Ascending aorta (tissue), 2 donors: ENCODE results near the gene DNMT3A. TPM values are rescaled to one million over a fixed set of nuclear protein-coding genes. Genes with fewer than 3 reads are reported as not detected.

Experiments used
- DNase-seq, 2 donors: peaks; one replicate each; pipeline ENCODE4 v3.0.0-alpha.2; 2019; ENCODE audit warnings: low spot score in 2 of 2
- H3K27ac ChIP-seq, 2 donors: fragments of 200-600 bp; sonication (generic); one replicate each; pipeline ENCODE4 v1.5.1; 2016 to 2017; ENCODE audit warnings: mild to moderate bottlenecking in 1 of 2
- H3K27me3 ChIP-seq: fragments of 200-600 bp; sonication (generic); one replicate; pipeline ENCODE4 v1.5.1; 2017
- H3K36me3 ChIP-seq, 2 donors: fragments of 200-600 bp; sonication (generic); one replicate each; pipeline ENCODE4 v1.5.1; 2016
- H3K4me1 ChIP-seq, 2 donors: fragments of 200-600 bp; sonication (generic); one replicate each; pipeline ENCODE4 v1.5.1; 2016 to 2017; ENCODE audit warnings: mild to moderate bottlenecking in 1 of 2
- H3K4me3 ChIP-seq, 2 donors: fragments of 200-600 bp; sonication (generic); one replicate each; pipeline ENCODE4 v1.5.1; 2016 to 2017; ENCODE audit warnings: mild to moderate bottlenecking in 1 of 2
- H3K9me3 ChIP-seq, 2 donors: fragments of 200-600 bp; sonication (generic); one replicate each; pipeline ENCODE4 v1.5.1; 2016
- CTCF ChIP-seq, 3 experiments: fragments of 200-600 bp in 2 of 3; fragments of 450-650 bp in 1 of 3; sonication (generic) in 2 of 3; IDR thresholded peaks; one replicate each; pipeline ENCODE4 v1.5.1; 2016 to 2019; ENCODE audit warnings: antibody characterized with exemption in 3 of 3, mild to moderate bottlenecking in 1 of 3, moderate library complexity in 1 of 3
- intact Hi-C: fragments of 100-400 bp; cut with DNase I; formaldehyde crosslinking; loops from one replicate; pipeline ENCODE4 v1.15.1; 2023
- total RNA-seq: library from RNA; depleted of rRNA; stranded (reverse); fragments of >200 nt; gene quantifications from one replicate; pipeline ENCODE4 v1.1.0, GENCODE V29; 2016

Gene DNMT3A
- 33.6 TPM for total RNA-seq

GRCh38 chr2:25341753-25342371, at the start of gene DNMT3A:
Gene DNMT3A (minus strand): TSS chr2:25341925. CDS start chr2:25313984, 27,941 bp downstream.
- no peak for DNase-seq
- Histone ChIP-seq H3K36me3 (no peaks in the 10 kb centered on the region), H3K4me3 (peak within 1 kb of the TSS; percentile 90 to 95), H3K4me1 (peaks cover 3 to 19% of the 10 kb centered on the region in 2 donors), H3K9me3 (no peaks in the 10 kb centered on the region), H3K27me3 (no peaks in the 10 kb centered on the region), H3K27ac (peak within 1 kb of the TSS; percentile 34 to 84)
- TF ChIP-seq CTCF (IDR thresholded peaks at IDR 0.05) = no peak
- intact Hi-C loops = loop anchor here (1.0 to 10.0 kb wide), 7 partner anchors 17 to 367 kb away; partner anchors contain the start of gene DNAJC27

GRCh38 chr2:25389161-25389560, 47.4 kb upstream of the DNMT3A start:
- H3K27me3 ChIP-seq = no peaks in the 10 kb centered on the region
- no peaks in the 10 kb centered on the region for H3K4me1 ChIP-seq
- no peak for TF ChIP-seq CTCF (IDR thresholded peaks at IDR 0.05)
- H3K4me3 ChIP-seq = no peak overlapping the region
- DNase-seq = no peak
- no peak overlapping the region for H3K27ac ChIP-seq
- H3K36me3 ChIP-seq = peaks cover 2 to 14% of the 10 kb centered on the region in 2 donors
- intact Hi-C loops = no loop called here
- H3K9me3 ChIP-seq = no peaks in the 10 kb centered on the region

GRCh38 chr2:25388491-25388890, 46.8 kb upstream of the DNMT3A start:
- no peak for DNase-seq
- Histone ChIP-seq H3K27me3 (no peaks in the 10 kb centered on the region), H3K4me1 (no peaks in the 10 kb centered on the region), H3K9me3 (no peaks in the 10 kb centered on the region), H3K36me3 (peaks cover 2 to 14% of the 10 kb centered on the region in 2 donors), H3K4me3 (no peak overlapping the region), H3K27ac (no peak overlapping the region)
- no peak for TF ChIP-seq CTCF (IDR thresholded peaks at IDR 0.05)
- intact Hi-C loops = no loop called here

GRCh38 chr2:25387876-25388449, 46.2 kb upstream of the DNMT3A start:
- no peak for DNase-seq
- Histone ChIP-seq H3K27ac (no peak overlapping the region), H3K4me3 (no peak overlapping the region), H3K27me3 (no peaks in the 10 kb centered on the region), H3K9me3 (no peaks in the 10 kb centered on the region), H3K36me3 (peaks cover 2 to 14% of the 10 kb centered on the region in 2 donors), H3K4me1 (no peaks in the 10 kb centered on the region)
- TF ChIP-seq CTCF (IDR thresholded peaks at IDR 0.05) = no peak
- intact Hi-C loops = no loop called here

- intact Hi-C loops = no loop called here
- H3K4me3 ChIP-seq = no peak overlapping the region
- no peak overlapping the region for H3K27ac ChIP-seq
- no peaks in the 10 kb centered on the region for H3K9me3 ChIP-seq
- no peaks in the 10 kb centered on the region for H3K27me3 ChIP-seq
- TF ChIP-seq CTCF (IDR thresholded peaks at IDR 0.05) = no peak
- no peak for DNase-seq
- no peaks in the 10 kb centered on the region for H3K4me1 ChIP-seq
- peaks cover 2 to 14% of the 10 kb centered on the region in 2 donors for H3K36me3 ChIP-seq
Observed at GRCh38 chr2:25386971-25387875, 45.5 kb upstream of the DNMT3A start.
